A673 (cell line): ENCODE measurements around the gene ATXN2. TPM values are rescaled to one million over a fixed set of nuclear protein-coding genes. Genes with fewer than 3 reads are reported as not detected.

ENCODE experiments used
- BruUV-seq: library from RNA; stranded (reverse); fragments of 400-500 nt; replicated peaks from 2 replicates; lab custom pipeline; 2021; lab: Mats Ljungman, UMichigan
- CTCF ChIA-PET: fragments of 300-600 bp; sonication (Branson Sonifier 250); formaldehyde crosslinking; loops from one replicate; lab custom pipeline; 2022; ENCODE audit warnings: antibody characterized with exemption; lab: Charles Lee
- POLR2A ChIA-PET: fragments of 300-600 bp; sonication (Branson Sonifier 250); formaldehyde crosslinking; loops from one replicate; lab custom pipeline; 2022; ENCODE audit warnings: antibody characterized with exemption; ENCODE audit not compliant: low non-redundant PET; lab: Charles Lee
- DNase-seq: peaks from one replicate; pipeline ENCODE4 v3.0.0-alpha.2; 2015; ENCODE audit warnings: low spot score
- H3K27ac ChIP-seq: fragments of 200-600 bp; sonication (generic); 2 replicates; pipeline ENCODE4 v1.5.1; 2016; ENCODE audit warnings: mixed run types, low read depth, mild to moderate bottlenecking, mixed read lengths, antibody characterized with exemption, low read length; ENCODE audit not compliant: poor library complexity, severe bottlenecking
- H3K27me3 ChIP-seq: fragments of 200-600 bp; sonication (generic); replicated peaks from 2 replicates; pipeline ENCODE4 v1.6.1; 2017; ENCODE audit warnings: mixed run types, low read depth, mild to moderate bottlenecking, mixed read lengths, antibody characterized with exemption, low read length; ENCODE audit not compliant: insufficient read depth, poor library complexity
- H3K36me3 ChIP-seq: fragments of 200-600 bp; sonication (generic); 2 replicates; pipeline ENCODE4 v1.6.1; 2016; ENCODE audit warnings: mixed run types, mild to moderate bottlenecking, mixed read lengths, antibody characterized with exemption, low read length; ENCODE audit not compliant: insufficient read depth, poor library complexity, severe bottlenecking
- H3K4me1 ChIP-seq: fragments of 200-600 bp; sonication (generic); 2 replicates; pipeline ENCODE4 v1.6.1; 2017; ENCODE audit warnings: mixed run types, mild to moderate bottlenecking, mixed read lengths, antibody characterized with exemption, low read length; ENCODE audit not compliant: insufficient read depth, poor library complexity, severe bottlenecking
- H3K4me3 ChIP-seq: fragments of 200-600 bp; sonication (generic); 2 replicates; pipeline ENCODE4 v1.5.1; 2016; ENCODE audit warnings: low read depth, mixed run types, mild to moderate bottlenecking, mixed read lengths, low read length; ENCODE audit not compliant: poor library complexity, severe bottlenecking
- H3K9me3 ChIP-seq: fragments of 200-600 bp; sonication (generic); 2 replicates; pipeline ENCODE4 v1.6.1; 2016; ENCODE audit warnings: mixed run types, low read depth, mild to moderate bottlenecking, mixed read lengths, antibody characterized with exemption, low read length; ENCODE audit not compliant: poor library complexity, severe bottlenecking
- EZH2 ChIP-seq: fragments of 200-600 bp; sonication (generic); IDR thresholded peaks from 2 replicates; pipeline ENCODE4 v1.6.1; 2017; ENCODE audit warnings: borderline replicate concordance, low read depth, mild to moderate bottlenecking, mixed read lengths, antibody characterized with exemption, low read length; ENCODE audit not compliant: poor library complexity, severe bottlenecking
- intact Hi-C: fragments of 100-400 bp; cut with micrococcal nuclease; formaldehyde crosslinking; loops from one replicate; pipeline ENCODE4 v1.10.0; 2022; ENCODE audit not compliant: unreplicated experiment
- total RNA-seq: library from RNA; stranded (reverse); gene quantifications from 2 replicates; pipeline ENCODE4 v1.2.3, GENCODE V29; 2021
- TF ChIP-seq, protein P1 (sequence below): fragments of 300-800, 200-600 bp; sonication (generic); conservative IDR thresholded peaks from 2 replicates; pipeline ENCODE4 v1.5.1; 2017; ENCODE audit warnings: low read depth, mild to moderate bottlenecking, antibody characterized with exemption, low read length, moderate library complexity, mixed read lengths

Gene ATXN2
- total RNA-seq, 1 experiment from 2014 or later = 94.4 TPM

DNA sequence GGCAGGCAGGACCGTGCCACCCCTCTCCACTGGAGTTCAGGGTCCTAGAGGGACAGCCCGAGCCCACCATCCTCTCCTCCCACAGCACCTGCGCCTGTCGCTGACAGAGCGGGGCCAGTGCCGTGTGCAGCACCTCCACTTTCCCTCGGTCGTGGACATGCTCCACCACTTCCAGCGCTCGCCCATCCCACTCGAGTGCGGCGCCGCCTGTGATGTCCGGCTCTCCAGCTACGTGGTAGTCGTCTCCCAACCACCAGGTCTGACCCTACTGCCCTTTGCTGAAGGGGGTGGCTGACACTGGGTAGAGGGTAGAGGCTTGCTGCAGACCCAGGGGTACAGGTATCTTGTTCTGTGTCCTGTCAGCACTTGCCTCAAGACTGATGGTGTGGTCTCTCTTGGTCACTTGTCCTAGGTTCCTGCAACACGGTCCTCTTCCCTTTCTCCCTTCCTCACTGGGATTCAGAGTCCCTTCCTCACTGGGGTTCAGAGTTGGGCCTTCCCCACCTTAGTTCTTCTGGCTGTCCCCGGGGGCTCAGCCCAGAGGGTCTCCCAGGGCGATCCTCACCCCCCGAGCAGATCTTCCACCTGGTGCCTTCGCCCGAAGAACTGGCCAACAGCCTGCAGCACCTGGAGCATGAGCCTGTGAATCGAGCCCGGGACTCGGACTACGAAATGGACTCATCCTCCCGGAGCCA is 151.4 kb downstream of the ATXN2 start:
- Histone ChIP-seq H3K9me3 (no peaks in the 10 kb centered on the region), H3K36me3 (peaks cover 73% of the 10 kb centered on the region), H3K27ac (peak overlapping the region; percentile 65), H3K27me3 (no peaks in the 10 kb centered on the region), H3K4me1 (peaks cover 71% of the 10 kb centered on the region), H3K4me3 (no peak overlapping the region)
- POLR2A ChIA-PET = no interaction called here
- TF ChIP-seq, protein P1, sequence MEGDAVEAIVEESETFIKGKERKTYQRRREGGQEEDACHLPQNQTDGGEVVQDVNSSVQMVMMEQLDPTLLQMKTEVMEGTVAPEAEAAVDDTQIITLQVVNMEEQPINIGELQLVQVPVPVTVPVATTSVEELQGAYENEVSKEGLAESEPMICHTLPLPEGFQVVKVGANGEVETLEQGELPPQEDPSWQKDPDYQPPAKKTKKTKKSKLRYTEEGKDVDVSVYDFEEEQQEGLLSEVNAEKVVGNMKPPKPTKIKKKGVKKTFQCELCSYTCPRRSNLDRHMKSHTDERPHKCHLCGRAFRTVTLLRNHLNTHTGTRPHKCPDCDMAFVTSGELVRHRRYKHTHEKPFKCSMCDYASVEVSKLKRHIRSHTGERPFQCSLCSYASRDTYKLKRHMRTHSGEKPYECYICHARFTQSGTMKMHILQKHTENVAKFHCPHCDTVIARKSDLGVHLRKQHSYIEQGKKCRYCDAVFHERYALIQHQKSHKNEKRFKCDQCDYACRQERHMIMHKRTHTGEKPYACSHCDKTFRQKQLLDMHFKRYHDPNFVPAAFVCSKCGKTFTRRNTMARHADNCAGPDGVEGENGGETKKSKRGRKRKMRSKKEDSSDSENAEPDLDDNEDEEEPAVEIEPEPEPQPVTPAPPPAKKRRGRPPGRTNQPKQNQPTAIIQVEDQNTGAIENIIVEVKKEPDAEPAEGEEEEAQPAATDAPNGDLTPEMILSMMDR = no peak
- no TSS peak for BruUV-seq
- intact Hi-C loops = no loop called here
- CTCF ChIA-PET = interaction anchor here (0.6 kb wide), 1 partner anchor 51 kb away, joined by 6 read pairs; no protein-coding TSS in a partner anchor
- peak; percentile 3 for DNase-seq

DNA sequence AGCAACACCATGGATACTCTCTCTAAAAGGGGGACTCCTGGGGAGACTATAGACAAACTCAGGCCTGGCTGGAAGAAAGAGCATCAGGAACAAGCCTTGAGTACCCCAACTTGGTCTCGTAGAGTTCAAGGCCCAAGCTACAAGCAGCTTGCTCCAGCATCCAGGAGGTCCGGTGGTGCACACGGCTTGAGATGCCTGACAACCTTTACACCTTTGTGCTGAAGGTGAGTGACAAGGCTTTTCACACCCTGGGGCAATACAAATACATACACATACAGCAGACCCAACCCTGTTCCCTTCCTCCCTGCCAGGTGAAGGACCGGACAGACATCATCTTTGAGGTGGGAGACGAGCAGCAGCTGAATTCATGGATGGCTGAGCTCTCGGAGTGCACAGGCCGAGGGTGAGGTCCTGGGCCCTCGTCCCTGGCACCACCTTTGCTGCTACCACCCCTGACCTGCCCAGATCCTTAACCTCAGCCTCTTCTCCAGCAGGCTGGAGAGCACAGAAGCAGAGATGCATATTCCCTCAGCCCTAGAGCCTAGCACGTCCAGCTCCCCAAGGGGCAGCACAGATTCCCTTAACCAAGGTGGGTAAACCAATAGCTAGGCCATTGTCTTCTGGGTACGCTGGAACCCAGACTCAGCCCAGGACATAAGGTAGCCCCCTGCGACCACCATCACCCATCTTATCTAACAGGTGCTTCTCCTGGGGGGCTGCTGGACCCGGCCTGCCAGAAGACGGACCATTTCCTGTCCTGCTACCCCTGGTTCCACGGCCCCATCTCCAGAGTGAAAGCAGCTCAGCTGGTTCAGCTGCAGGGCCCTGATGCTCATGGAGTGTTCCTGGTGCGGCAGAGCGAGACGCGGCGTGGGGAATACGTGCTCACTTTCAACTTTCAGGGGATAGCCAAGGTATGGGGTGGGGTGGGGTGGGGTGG is 152.2 kb downstream of the ATXN2 start:
- BruUV-seq = no TSS peak
- Histone ChIP-seq H3K36me3 (peaks cover 71% of the 10 kb centered on the region), H3K27ac (peak overlapping the region; percentile 87), H3K27me3 (no peaks in the 10 kb centered on the region), H3K4me1 (peaks cover 77% of the 10 kb centered on the region), H3K9me3 (no peaks in the 10 kb centered on the region), H3K4me3 (no peak overlapping the region)
- TF ChIP-seq, protein P1 = no peak
- no peak for TF ChIP-seq EZH2
- intact Hi-C loops = no loop called here
- ChIA-PET CTCF (no interaction called here), POLR2A (no interaction called here)
- peak; percentile 1 for DNase-seq

DNA sequence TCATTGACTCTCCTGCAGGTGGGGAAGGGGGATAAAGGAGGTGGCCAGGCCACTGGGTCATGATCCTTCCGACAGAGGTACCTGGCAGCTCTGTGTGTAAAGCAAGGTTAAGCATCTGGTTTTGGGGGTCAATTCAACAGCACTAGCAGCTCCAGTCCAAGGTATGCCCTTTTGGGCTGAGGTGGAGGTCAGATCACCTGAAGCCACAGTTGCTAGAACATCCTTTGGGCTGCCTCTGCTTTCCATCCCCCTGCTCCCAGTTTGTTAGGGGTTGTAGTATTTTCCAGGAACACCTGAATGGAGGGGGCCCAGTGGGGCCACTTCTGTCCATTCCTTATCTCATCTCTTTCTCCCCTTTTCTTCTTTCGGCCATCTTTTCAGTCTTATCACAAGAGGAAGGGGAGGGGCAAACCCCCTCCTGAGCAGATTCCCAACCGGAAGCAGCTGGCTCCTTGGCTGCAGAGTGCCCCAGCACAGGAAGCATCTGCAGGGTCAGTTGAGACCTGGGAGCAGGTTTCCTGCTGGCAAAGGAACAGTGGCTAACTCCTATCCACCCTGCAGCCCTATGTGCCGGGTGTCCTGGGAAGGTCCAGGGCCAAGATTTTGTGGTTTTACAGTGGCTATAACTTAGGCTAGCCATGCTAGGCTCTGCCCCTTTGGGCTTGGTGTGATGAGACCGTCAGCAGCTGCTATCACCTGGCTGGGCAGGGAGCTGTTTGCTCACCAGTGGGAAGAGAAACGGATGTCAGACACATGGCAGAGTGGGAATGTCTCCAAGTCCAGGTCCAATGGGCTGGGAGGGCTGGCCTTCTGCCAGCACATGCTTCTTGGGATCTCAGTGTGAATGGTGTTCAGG is 153.2 kb downstream of the ATXN2 start:
- Histone ChIP-seq H3K4me1 (peaks cover 72% of the 10 kb centered on the region), H3K27me3 (no peaks in the 10 kb centered on the region), H3K27ac (peak overlapping the region; percentile 87), H3K36me3 (peaks cover 63% of the 10 kb centered on the region), H3K4me3 (no peak overlapping the region), H3K9me3 (no peaks in the 10 kb centered on the region)
- intact Hi-C loops = no loop called here
- TF ChIP-seq, protein P1 = no peak
- TF ChIP-seq EZH2 = no peak
- CTCF ChIA-PET = no interaction called here
- no TSS peak for BruUV-seq
- POLR2A ChIA-PET = no interaction called here
- peak; percentile 82 for DNase-seq
